GM23338 (cell line): ENCODE results near the gene TPO.

Experiments used
- CTCF ChIP-seq, 2 experiments: fragments of 200-600 bp in 1 of 2; sonication (generic) in 1 of 2; conservative IDR thresholded peaks; 2 replicates each; pipeline versions ENCODE4 v1.5.1 to v1.6.1; 2016 to 2017; ENCODE audit warnings: antibody characterized with exemption in 2 of 2, low read depth in 2 of 2, mild to moderate bottlenecking in 2 of 2, moderate library complexity in 1 of 2
- EZH2 ChIP-seq: fragments of 200-600 bp; sonication (generic); IDR thresholded peaks from one replicate; pipeline ENCODE4 v1.8.0; 2017; ENCODE audit warnings: antibody characterized with exemption, mild to moderate bottlenecking, low read depth; ENCODE audit not compliant: unreplicated experiment
- POLR2AphosphoS5 ChIP-seq: IDR thresholded peaks from 2 replicates; pipeline ENCODE4 v1.6.1; 2016; ENCODE audit warnings: antibody characterized with exemption, low read depth

- TF ChIP-seq CTCF (conservative IDR thresholded peaks at IDR 0.05; ENCODE audit: low read depth in 2 of 2) = no peak
- TF ChIP-seq EZH2 = no peak
- TF ChIP-seq POLR2AphosphoS5 = no peak
These were observed 126.2 kb downstream of the TPO start for GRCh38 chr2:1539441-1539840.
